Measurements from ENCODE around the gene SCYL1.

SCYL1 gene

DNA sequence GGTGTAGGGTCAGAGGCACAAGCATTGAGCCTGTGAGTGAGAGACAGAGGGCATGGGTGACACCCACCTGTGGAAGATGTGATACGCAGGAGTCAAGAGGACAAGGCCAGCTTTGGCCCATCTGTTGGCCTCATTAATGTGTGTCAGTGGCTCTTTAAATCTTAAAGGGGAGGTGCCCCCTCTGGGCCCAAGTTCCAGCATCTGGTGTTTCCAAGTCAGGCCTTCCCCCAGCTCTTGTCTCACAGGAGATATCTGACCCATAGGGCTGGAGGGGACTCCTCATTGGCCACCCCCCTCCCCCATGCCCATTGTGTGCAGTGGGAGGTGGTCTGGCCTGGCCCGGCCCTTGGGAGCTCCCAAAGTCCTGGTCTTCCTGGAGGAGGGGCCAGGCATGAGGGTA is 61.8 kb downstream of the SCYL1 start:
- peak overlapping the region; percentile 34 for H3K4me3 ChIP-seq (ENCODE audit: low read depth, low read length)
- TF ChIP-seq, protein P1, sequence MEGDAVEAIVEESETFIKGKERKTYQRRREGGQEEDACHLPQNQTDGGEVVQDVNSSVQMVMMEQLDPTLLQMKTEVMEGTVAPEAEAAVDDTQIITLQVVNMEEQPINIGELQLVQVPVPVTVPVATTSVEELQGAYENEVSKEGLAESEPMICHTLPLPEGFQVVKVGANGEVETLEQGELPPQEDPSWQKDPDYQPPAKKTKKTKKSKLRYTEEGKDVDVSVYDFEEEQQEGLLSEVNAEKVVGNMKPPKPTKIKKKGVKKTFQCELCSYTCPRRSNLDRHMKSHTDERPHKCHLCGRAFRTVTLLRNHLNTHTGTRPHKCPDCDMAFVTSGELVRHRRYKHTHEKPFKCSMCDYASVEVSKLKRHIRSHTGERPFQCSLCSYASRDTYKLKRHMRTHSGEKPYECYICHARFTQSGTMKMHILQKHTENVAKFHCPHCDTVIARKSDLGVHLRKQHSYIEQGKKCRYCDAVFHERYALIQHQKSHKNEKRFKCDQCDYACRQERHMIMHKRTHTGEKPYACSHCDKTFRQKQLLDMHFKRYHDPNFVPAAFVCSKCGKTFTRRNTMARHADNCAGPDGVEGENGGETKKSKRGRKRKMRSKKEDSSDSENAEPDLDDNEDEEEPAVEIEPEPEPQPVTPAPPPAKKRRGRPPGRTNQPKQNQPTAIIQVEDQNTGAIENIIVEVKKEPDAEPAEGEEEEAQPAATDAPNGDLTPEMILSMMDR (IDR thresholded peaks at IDR 0.05; ENCODE audit: insufficient read depth, low read depth, low read length, missing control alignments), result no peak
- DNase-seq (ENCODE audit: low read depth), result no peak
